K562 (cell line): ENCODE data around the gene NVL. TPM values are rescaled to one million over a fixed set of nuclear protein-coding genes. Genes with fewer than 3 reads are reported as not detected.

Experiments used
- ATAC-seq: fragments of 200-7000 bp; cut with Tn5 transposase; 3 replicates; pipeline ENCODE4 v1.9.1; 2020; ENCODE audit warnings: moderate library complexity
- BruUV-seq: library from RNA; stranded (reverse); fragments of 400-500 nt; replicated peaks from 2 replicates; lab custom pipeline; 2021; lab: Mats Ljungman, UMichigan
- CTCF ChIA-PET: fragments of 300-600 bp; formaldehyde crosslinking; extraction: SDS; loops from one replicate; lab custom pipeline; 2021; ENCODE audit warnings: low intra/inter-chr PET ratio; lab: Yijun Ruan, JAX
- POLR2A ChIA-PET: fragments of 300-600, 350-650 bp; sonication (Branson Sonifier 250); formaldehyde crosslinking; extraction: SDS; loops from one replicate; lab custom pipeline; 2021; ENCODE audit warnings: antibody characterized with exemption, inconsistent platforms; lab: Yijun Ruan, JAX
- DNase-seq, 4 experiments: peaks; one replicate each; pipeline versions ENCODE4 v3.0.0 to v3.0.0-alpha.2; 2011 to 2018; ENCODE audit warnings: low spot score in 3 of 4, mixed read lengths in 3 of 4; ENCODE audit errors: extremely low read depth in 1 of 4
- FAIRE-seq: peaks from 2 replicates; lab custom pipeline; 2011; peaks lifted over from hg19 to GRCh38; lab: Jason Lieb, UNC
- H2AFZ ChIP-seq: 2 replicates; pipeline ENCODE4 v1.6.0; 2011; ENCODE audit warnings: low read depth, low read length, control low read depth, inconsistent platforms
- H3K27ac ChIP-seq: fragments of 200-600 bp; 3 replicates; pipeline ENCODE4 v1.8.0; 2011; ENCODE audit warnings: low read depth, mild to moderate bottlenecking, control low read depth, inconsistent platforms, low read length, moderate library complexity, mixed read lengths; ENCODE audit errors: extremely low read depth
- H3K27me3 ChIP-seq, 2 experiments: fragments of 300-600 bp in 1 of 2; 2 replicates in 1 of 2; 3 replicates in 1 of 2; pipeline versions ENCODE4 v1.6.0 to v1.8.0; 2011; ENCODE audit warnings: inconsistent platforms in 2 of 2, low read length in 2 of 2, mild to moderate bottlenecking in 1 of 2, mixed read lengths in 1 of 2, moderate library complexity in 1 of 2; ENCODE audit not compliant: control insufficient read depth in 2 of 2, insufficient read depth in 2 of 2
- H3K36me3 ChIP-seq: fragments of 300-600 bp; 3 replicates; pipeline ENCODE4 v1.8.0; 2011; ENCODE audit warnings: mild to moderate bottlenecking, low read length, inconsistent platforms; ENCODE audit not compliant: control insufficient read depth, insufficient read depth
- H3K4me1 ChIP-seq, 2 experiments: fragments of 200-600 bp in 1 of 2; replicated peaks in 1 of 2; 2 replicates in 1 of 2; 3 replicates in 1 of 2; pipeline versions ENCODE4 v1.5.1 to v1.8.0; 2011; ENCODE audit warnings: inconsistent platforms in 2 of 2, low read length in 2 of 2, mild to moderate bottlenecking in 1 of 2, mixed read lengths in 1 of 2, moderate library complexity in 1 of 2; ENCODE audit not compliant: control insufficient read depth in 2 of 2, insufficient read depth in 2 of 2
- H3K4me2 ChIP-seq: 2 replicates; pipeline ENCODE4 v1.6.1; 2011; ENCODE audit warnings: low read length, control low read depth, inconsistent platforms, mixed read lengths; ENCODE audit not compliant: insufficient read depth
- H3K4me3 ChIP-seq: fragments of 200-600 bp; sonication (generic), shearing (Covaris generic); 2 replicates; pipeline ENCODE4 v1.5.1; 2016; ENCODE audit warnings: control low read depth, inconsistent platforms
- H3K79me2 ChIP-seq: fragments of 200-600 bp; 3 replicates; pipeline ENCODE4 v1.8.0; 2011; ENCODE audit warnings: low read length, inconsistent platforms; ENCODE audit not compliant: control insufficient read depth, insufficient read depth
- H3K9ac ChIP-seq, 2 experiments: 2 replicates each; pipeline versions ENCODE4 v1.6.0 to v1.6.1; 2011; ENCODE audit warnings: low read depth in 2 of 2, low read length in 2 of 2, control low read depth in 1 of 2, inconsistent platforms in 1 of 2, mild to moderate bottlenecking in 1 of 2, mixed read lengths in 1 of 2; ENCODE audit not compliant: insufficient read depth in 1 of 2
- H3K9me1 ChIP-seq: one replicate; pipeline ENCODE4 v1.6.0; 2011; ENCODE audit warnings: inconsistent platforms, mild to moderate bottlenecking, low read length, moderate library complexity; ENCODE audit not compliant: control insufficient read depth, insufficient read depth
- H3K9me3 ChIP-seq: replicated peaks from 2 replicates; pipeline ENCODE4 v1.5.1; 2011; ENCODE audit warnings: low read depth, low read length, inconsistent platforms; ENCODE audit not compliant: control insufficient read depth, insufficient read depth
- H4K20me1 ChIP-seq: replicated peaks from 2 replicates; pipeline ENCODE4 v1.6.1; 2011; ENCODE audit warnings: low read length, inconsistent platforms, mixed read lengths; ENCODE audit not compliant: control insufficient read depth, insufficient read depth
- MEIS2 ChIP-seq: fragments of 450-650 bp; IDR thresholded peaks from 2 replicates; pipeline ENCODE4 v1.6.1; 2014; ENCODE audit warnings: mild to moderate bottlenecking; ENCODE audit not compliant: partially characterized antibody
- PBX2 ChIP-seq, 2 experiments: IDR thresholded peaks in 1 of 2; conservative IDR thresholded peaks in 1 of 2; 2 replicates each; pipeline ENCODE4 v1.6.1; 2016; ENCODE audit warnings: low read depth in 2 of 2, mild to moderate bottlenecking in 1 of 2, missing compliant biosample characterization in 1 of 2, missing genetic modification characterization in 1 of 2, moderate library complexity in 1 of 2
- SLC30A9 ChIP-seq: fragments of 250-450 bp; sonication (Bioruptor Pico); IDR thresholded peaks from 2 replicates; pipeline ENCODE4 v1.8.0; 2022; ENCODE audit warnings: mild to moderate bottlenecking, moderate library complexity
- ZNF121 ChIP-seq: sonication (generic); formaldehyde crosslinking; conservative IDR thresholded peaks from 2 replicates; pipeline ENCODE4 v1.8.0; 2022; ENCODE audit warnings: missing genetic modification reagents
- ZNF354B ChIP-seq: fragments of 250-450 bp; sonication (Bioruptor Pico); IDR thresholded peaks from 2 replicates; pipeline ENCODE4 v1.4.0; 2020
- ZNF778 ChIP-seq: fragments of 450-650 bp; formaldehyde crosslinking; IDR thresholded peaks from 2 replicates; pipeline ENCODE4 v1.4.0; 2020; ENCODE audit warnings: mild to moderate bottlenecking, moderate library complexity
- WGBS: fragments of 100-300 bp; shearing (Covaris generic); methylation state at CpG from one replicate; pipeline ENCODE4 v1.1.6; 2016; ENCODE audit warnings: low coverage, mixed read lengths; ENCODE audit not compliant: insufficient coverage; ENCODE audit errors: missing lambda C conversion rate; 5-methylcytosine and 5-hydroxymethylcytosine counted together
- in situ Hi-C: fragments of 300-500 bp; cut with MboI; formaldehyde crosslinking; loops from 4 replicates; pipeline ENCODE4 v1.15.0; 2018; ENCODE audit warnings: inconsistent platforms, mixed read lengths
- intact Hi-C: fragments of 100-400 bp; cut with micrococcal nuclease; formaldehyde crosslinking; loops from 2 replicates; pipeline ENCODE4 v1.14.2; 2022
- polyA plus RNA-seq, 8 experiments: library from polyadenylated mRNA; depleted of rRNA in 4 of 8; stranded (reverse) in 5 of 8; unstranded in 3 of 8; fragments of >200 nt; fragmentation: Nextera tagmentation in 2 of 8; fragmentation: Illumina TruSeq in 1 of 8; extraction: Ambion mirVana in 2 of 8; extraction: Trizol in 1 of 8; gene quantifications; 2 replicates each; pipeline versions ENCODE4 v1.2.1 to v1.2.3, GENCODE V29; 2011 to 2014; ENCODE audit warnings: inconsistent platforms in 1 of 8, missing spikeins in 1 of 8
- total RNA-seq, 7 experiments: library from RNA; depleted of rRNA in 6 of 7; stranded (reverse); fragments of >200 nt in 6 of 7; fragmentation: Illumina TruSeq in 2 of 7; extraction: Trizol in 2 of 7; gene quantifications; 2 replicates each; pipeline versions ENCODE4 v1.2.1 to v1.2.3, GENCODE V29; 2011 to 2021; ENCODE audit warnings: low replicate concordance in 1 of 7

NVL gene
- total and polyA plus RNA-seq, 9 of the 15 experiments (the other 6 are each of a cell fraction or from before 2014, with no cell fraction given), result 32.5 to 86.6 (median 62.9) TPM

GRCh38 chr1:224217655-224218623, 112.0 kb downstream of the NVL start (continued):
- 0 out of 2 replicates have a peak, but pooled peaks have one; percentile 52 for TF ChIP-seq ZNF778
- no peak for TF ChIP-seq PBX2 (CRISPR knock-in tag; IDR thresholded peaks at IDR 0.05; ENCODE audit: low read depth)
- 0 out of 2 replicates have a peak, but pooled peaks have one; percentile 17 for TF ChIP-seq PBX2 (tag; conservative IDR thresholded peaks at IDR 0.05; ENCODE audit: low read depth)
- TF ChIP-seq MEIS2, result peak; percentile 66
- TF ChIP-seq ZNF354B (CRISPR knock-in tag), result no peak

GRCh38 chr1:224216382-224216781, 113.6 kb downstream of the NVL start:
- Histone ChIP-seq H2AFZ (no peak overlapping the region), H3K4me2 (no peak overlapping the region), H3K79me2 (no peaks in the 10 kb centered on the region), H3K4me1 (peaks cover 15 to 17% of the 10 kb centered on the region in 2 experiments; a peak in 4 of 5 replicates), H3K9me1 (no peaks in the 10 kb centered on the region), H4K20me1 (no peaks in the 10 kb centered on the region; the same call in 1 of the 2 replicates), H3K27ac (no peak overlapping the region), H3K9me3 (no peaks in the 10 kb centered on the region), H3K9ac (no peak overlapping the region), H3K27me3 (no peaks in the 10 kb centered on the region), H3K36me3 (no peaks in the 10 kb centered on the region), H3K4me3 (no peak overlapping the region)
- no TSS peak for BruUV-seq
- intact Hi-C loops, result no loop called here
- ChIA-PET CTCF (no interaction called here), POLR2A (interaction anchor here (0.6 kb wide), 2 partner anchors 57 to 159 kb away, joined by 3 read pairs; no protein-coding TSS in a partner anchor)
- DNase-seq (no peak), ATAC-seq (no peak), FAIRE-seq (no peak)
- WGBS, result 70% methylated on average over 8 of the region's 8 CpGs
- in situ Hi-C loops, result no loop called here
- TF ChIP-seq ZNF121 (CRISPR knock-in tag), result peak; percentile 45; the same call in 1 of the 2 replicates
- no peak for TF ChIP-seq SLC30A9
